Neural progenitor cell (in vitro differentiated cells): Measurements from ENCODE around the gene SLC35E1. TPM values are rescaled to one million over a fixed set of nuclear protein-coding genes. Genes with fewer than 3 reads are reported as not detected.

Experiments
- DNase-seq: peaks from one replicate; pipeline ENCODE4 v3.0.0-alpha.2; 2016; ENCODE audit warnings: low spot score
- H2AFZ ChIP-seq: fragments of 200-600 bp; sonication (generic); replicated peaks from 2 replicates; pipeline ENCODE4 v1.6.1; 2016; ENCODE audit warnings: antibody characterized with exemption
- H3F3A ChIP-seq: fragments of 200-600 bp; sonication (generic); 2 replicates; pipeline ENCODE4 v1.6.1; 2016; ENCODE audit warnings: antibody characterized with exemption, low read depth
- H3K27ac ChIP-seq: fragments of 200-600 bp; sonication (generic); 2 replicates; pipeline ENCODE4 v1.5.1; 2016; ENCODE audit warnings: mild to moderate bottlenecking
- H3K27me3 ChIP-seq: fragments of 200-600 bp; sonication (generic); 2 replicates; pipeline ENCODE4 v1.6.1; 2016; ENCODE audit warnings: mild to moderate bottlenecking, moderate library complexity
- H3K36me3 ChIP-seq: fragments of 200-600 bp; sonication (generic); 2 replicates; pipeline ENCODE4 v1.5.1; 2016
- H3K4me1 ChIP-seq: fragments of 200-600 bp; sonication (generic); 2 replicates; pipeline ENCODE4 v1.6.1; 2016; ENCODE audit warnings: mixed run types
- H3K4me2 ChIP-seq: fragments of 200-600 bp; sonication (generic); 2 replicates; pipeline ENCODE4 v1.6.1; 2016
- H3K4me3 ChIP-seq: fragments of 200-600 bp; sonication (generic); 2 replicates; pipeline ENCODE4 v1.5.1; 2016
- H3K79me2 ChIP-seq: fragments of 200-600 bp; sonication (generic); 2 replicates; pipeline ENCODE4 v1.6.1; 2016; ENCODE audit warnings: low read depth
- H3K9ac ChIP-seq: fragments of 200-600 bp; sonication (generic); 2 replicates; pipeline ENCODE4 v1.6.1; 2016
- H3K9me3 ChIP-seq: fragments of 200-600 bp; sonication (generic); 2 replicates; pipeline ENCODE4 v1.5.1; 2016; ENCODE audit warnings: low read depth
- H4K20me1 ChIP-seq: fragments of 200-600 bp; sonication (generic); 2 replicates; pipeline ENCODE4 v1.6.1; 2016; ENCODE audit warnings: low read depth
- H3K27ac Mint-ChIP-seq: 3 replicates; pipeline ENCODE4 v1.8.0; 2021; ENCODE audit warnings: mixed read lengths
- H3K27me3 Mint-ChIP-seq: 2 replicates; pipeline ENCODE4 v1.8.0; 2022; ENCODE audit warnings: low read depth, mild to moderate bottlenecking, inconsistent platforms, moderate library complexity, mixed read lengths; ENCODE audit not compliant: insufficient read depth
- H3K36me3 Mint-ChIP-seq: 3 replicates; pipeline ENCODE4 v1.8.0; 2021; ENCODE audit warnings: mixed read lengths
- H3K4me1 Mint-ChIP-seq: 3 replicates; pipeline ENCODE4 v1.8.0; 2021; ENCODE audit warnings: mixed read lengths
- H3K4me3 Mint-ChIP-seq: 3 replicates; pipeline ENCODE4 v1.8.0; 2021; ENCODE audit warnings: mild to moderate bottlenecking, moderate library complexity, mixed read lengths
- H3K9me3 Mint-ChIP-seq: 3 replicates; pipeline ENCODE4 v1.8.0; 2020; ENCODE audit warnings: mixed read lengths
- CTCF ChIP-seq: fragments of 200-600 bp; sonication (generic); IDR thresholded peaks from 2 replicates; pipeline ENCODE4 v1.5.1; 2017; ENCODE audit warnings: antibody characterized with exemption, mild to moderate bottlenecking
- EZH2 ChIP-seq: fragments of 200-600 bp; sonication (generic); IDR thresholded peaks from 2 replicates; pipeline ENCODE4 v1.6.1; 2017; ENCODE audit warnings: antibody characterized with exemption, mild to moderate bottlenecking, moderate library complexity
- EZH2phosphoT487 ChIP-seq: fragments of 200-600 bp; sonication (generic); IDR thresholded peaks from 2 replicates; pipeline ENCODE4 v1.6.1; 2017; ENCODE audit warnings: antibody characterized with exemption
- total RNA-seq: library from RNA; depleted of rRNA; stranded (reverse); fragments of >200 nt; gene quantifications from 2 replicates; pipeline ENCODE4 v1.2.3, GENCODE V29; 2015; ENCODE audit warnings: low replicate concordance

SLC35E1 gene
- total RNA-seq, 1 donor from 2014 or later = 16.4 TPM

GRCh38 chr19:16596399-16596798 lies 24.2 kb upstream of the SLC35E1 start:
- Mint-ChIP-seq H3K27me3 (peaks cover 2% of the 10 kb centered on the region), H3K4me3 (no peak overlapping the region), H3K9me3 (no peaks in the 10 kb centered on the region), H3K27ac (no peak overlapping the region), H3K36me3 (peaks cover 3% of the 10 kb centered on the region), H3K4me1 (peaks cover 31% of the 10 kb centered on the region)
- Histone ChIP-seq H3K4me1 (no peaks in the 10 kb centered on the region), H3F3A (no peaks in the 10 kb centered on the region), H2AFZ (no peak overlapping the region), H3K27ac (no peak overlapping the region), H3K4me3 (no peak overlapping the region), H3K9ac (no peak overlapping the region), H4K20me1 (peaks cover 89% of the 10 kb centered on the region), H3K9me3 (no peaks in the 10 kb centered on the region), H3K27me3 (no peaks in the 10 kb centered on the region), H3K4me2 (no peak overlapping the region), H3K79me2 (peaks cover 88% of the 10 kb centered on the region), H3K36me3 (no peaks in the 10 kb centered on the region)
- DNase-seq = no peak
- no peak for TF ChIP-seq EZH2
- TF ChIP-seq CTCF = no peak
- no peak for TF ChIP-seq EZH2phosphoT487

GRCh38 chr19:16595097-16595496 lies 22.9 kb upstream of the SLC35E1 start:
- no peak for TF ChIP-seq CTCF
- no peak for TF ChIP-seq EZH2
- TF ChIP-seq EZH2phosphoT487 = no peak
- Histone ChIP-seq H2AFZ (no peak overlapping the region), H3K4me2 (no peak overlapping the region), H3K4me1 (no peaks in the 10 kb centered on the region), H3K27me3 (no peaks in the 10 kb centered on the region), H3K4me3 (no peak overlapping the region), H4K20me1 (peaks cover 90% of the 10 kb centered on the region), H3K27ac (no peak overlapping the region), H3K9me3 (no peaks in the 10 kb centered on the region), H3K9ac (no peak overlapping the region), H3F3A (no peaks in the 10 kb centered on the region), H3K79me2 (peaks cover 91% of the 10 kb centered on the region), H3K36me3 (no peaks in the 10 kb centered on the region)
- Mint-ChIP-seq H3K4me1 (peaks cover 27% of the 10 kb centered on the region), H3K27me3 (peaks cover 2% of the 10 kb centered on the region), H3K4me3 (no peak overlapping the region), H3K9me3 (no peaks in the 10 kb centered on the region), H3K36me3 (peaks cover 3% of the 10 kb centered on the region), H3K27ac (no peak overlapping the region)
- no peak for DNase-seq

GRCh38 chr19:16594681-16595091 lies 22.5 kb upstream of the SLC35E1 start:
- Histone ChIP-seq H3K27ac (no peak overlapping the region), H3K4me2 (no peak overlapping the region), H3K9ac (no peak overlapping the region), H4K20me1 (peaks cover 90% of the 10 kb centered on the region), H2AFZ (no peak overlapping the region), H3F3A (no peaks in the 10 kb centered on the region), H3K36me3 (no peaks in the 10 kb centered on the region), H3K79me2 (peaks cover 93% of the 10 kb centered on the region), H3K4me3 (no peak overlapping the region), H3K9me3 (no peaks in the 10 kb centered on the region), H3K27me3 (no peaks in the 10 kb centered on the region), H3K4me1 (no peaks in the 10 kb centered on the region)
- TF ChIP-seq EZH2 (no peak), CTCF (no peak)
- Mint-ChIP-seq H3K4me1 (peaks cover 27% of the 10 kb centered on the region), H3K36me3 (peaks cover 3% of the 10 kb centered on the region), H3K27ac (no peak overlapping the region), H3K4me3 (no peak overlapping the region), H3K9me3 (no peaks in the 10 kb centered on the region), H3K27me3 (peaks cover 2% of the 10 kb centered on the region)
- DNase-seq = no peak
